GM12891 (cell line): ENCODE results near the gene ZPBP2.

Experiments
- POLR2A ChIP-seq: IDR thresholded peaks from 2 replicates; pipeline ENCODE4 v1.6.1; 2011; ENCODE audit warnings: low read depth, low read length, control low read depth
- POLR2AphosphoS5 ChIP-seq: IDR thresholded peaks from 2 replicates; pipeline ENCODE4 v1.6.1; 2011; ENCODE audit warnings: low read depth, low read length, control low read depth
- POU2F2 ChIP-seq: IDR thresholded peaks from 2 replicates; pipeline ENCODE4 v1.6.1; 2011; ENCODE audit warnings: low read depth, mild to moderate bottlenecking, control low read depth, low read length, moderate library complexity
- SPI1 ChIP-seq: IDR thresholded peaks from 2 replicates; pipeline ENCODE4 v1.6.1; 2011; ENCODE audit warnings: low read depth, low read length, control low read depth
- TAF1 ChIP-seq: IDR thresholded peaks from 2 replicates; pipeline ENCODE4 v1.6.1; 2011; ENCODE audit warnings: low read depth, low read length, control low read depth

DNA sequence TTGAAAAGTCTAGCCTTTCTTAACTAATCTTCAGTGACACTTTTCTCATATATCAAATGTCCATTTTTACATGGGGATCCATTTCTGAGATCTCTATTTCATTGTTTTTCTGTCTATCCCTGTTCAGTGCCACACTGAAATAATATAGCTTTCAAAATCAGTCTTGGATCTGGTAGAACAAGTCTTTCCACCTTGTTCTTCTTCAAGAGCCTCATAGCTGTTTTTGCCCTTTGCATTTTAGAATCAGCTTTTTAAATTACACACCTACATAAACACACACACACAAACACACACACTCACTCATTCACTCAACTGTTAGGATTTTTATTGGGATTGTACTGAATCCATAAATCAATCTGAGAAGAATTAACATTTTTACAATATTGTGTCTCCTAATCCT lies 31.2 kb downstream of the ZPBP2 start:
- TF ChIP-seq POLR2AphosphoS5 (no peak), POLR2A (no peak), SPI1 (no peak), POU2F2 (no peak), TAF1 (no peak)
